ENCODE results near the gene ZMYND15.

ZMYND15 gene

GRCh38 chr17:4743898-4744297 is 4.3 kb downstream of the ZMYND15 start:
- DNase-seq, result no peak

- no peak for DNase-seq
Measured at GRCh38 chr17:4744999-4745969, 5.7 kb downstream of the ZMYND15 start.

GRCh38 chr17:4747847-4748246 is 8.2 kb downstream of the ZMYND15 start:
- DNase-seq, result no peak

GRCh38 chr17:4748686-4749085 is 9.1 kb downstream of the ZMYND15 start:
- DNase-seq, result no peak

- DNase-seq, result no peak
Measured at GRCh38 chr17:4750606-4751005, 11.0 kb downstream of the ZMYND15 start.

- no peak for DNase-seq
Measured at GRCh38 chr17:4751932-4752331, 12.3 kb downstream of the ZMYND15 start.

- no peak for DNase-seq
Measured at GRCh38 chr17:4753392-4753791, 13.8 kb downstream of the ZMYND15 start.

- DNase-seq, result no peak
Measured at GRCh38 chr17:4759776-4760236, 20.2 kb downstream of the ZMYND15 start.

GRCh38 chr17:4764595-4764994 is 25.0 kb downstream of the ZMYND15 start:
- DNase-seq, result no peak

- no peak for DNase-seq
Measured at GRCh38 chr17:4766201-4766600, 26.6 kb downstream of the ZMYND15 start.

- DNase-seq, result no peak
Measured at GRCh38 chr17:4766723-4767122, 27.1 kb downstream of the ZMYND15 start.

- DNase-seq, result no peak
Measured at GRCh38 chr17:4768298-4768697, 28.7 kb downstream of the ZMYND15 start.

GRCh38 chr17:4769628-4770027 is 30.0 kb downstream of the ZMYND15 start:
- DNase-seq, result no peak

GRCh38 chr17:4771519-4772234 is 32.0 kb downstream of the ZMYND15 start, which contains the start of gene TM4SF5:
TSS of gene TM4SF5 (plus strand) at chr17:4771886. CDS start at chr17:4771923, 37 bp downstream.
- no peak for DNase-seq

- DNase-seq, result no peak
Measured at GRCh38 chr17:4772235-4772613, 32.6 kb downstream of the ZMYND15 start.

GRCh38 chr17:4777969-4778760 is 38.5 kb downstream of the ZMYND15 start:
- no peak for DNase-seq

- DNase-seq, result no peak
Measured at GRCh38 chr17:4780325-4780955, 40.8 kb downstream of the ZMYND15 start.

GRCh38 chr17:4782652-4783051 is 43.0 kb downstream of the ZMYND15 start:
- DNase-seq, result no peak

- no peak for DNase-seq
Measured at GRCh38 chr17:4785311-4786105, 45.9 kb downstream of the ZMYND15 start.

- no peak for DNase-seq
Measured at GRCh38 chr17:4786106-4786511, 46.5 kb downstream of the ZMYND15 start, which contains the start of gene VMO1. TSS of gene VMO1 (minus strand) at chr17:4786364. CDS start at chr17:4786352, 12 bp downstream.

- no peak for DNase-seq
Measured at GRCh38 chr17:4786516-4786915, 46.9 kb downstream of the ZMYND15 start.

All from stimulated activated CD4-positive, alpha-beta T cell treated with anti-CD3 and anti-CD28 coated beads, Interleukin-4, amount 100 ng/mL, for 1 hour (primary cell).